ENCODE data around the gene JUND. TPM values are rescaled to one million over a fixed set of nuclear protein-coding genes. Genes with fewer than 3 reads are reported as not detected.
"Not testable (repeated sequence)": the region's sequence is repeated elsewhere in the genome, so short reads cannot be mapped to it uniquely, and the experiment has no call there.

The JUND gene
- total and polyA plus RNA-seq, 2 of the 4 experiments (the other 2 are of a cell fraction): 14.2 to 77.2 TPM

- TF ChIP-seq BHLHE40 (IDR thresholded peaks at IDR 0.05; ENCODE audit: low read depth, low read length) (no peak), RAD21 (IDR thresholded peaks at IDR 0.05; ENCODE audit: low read length) (no peak), CHD1 (IDR thresholded peaks at IDR 0.05; ENCODE audit: low read depth, low read length) (no peak), NFE2L2 (IDR thresholded peaks at IDR 0.05; ENCODE audit: low read depth, low read length) (no peak), SMC3 (IDR thresholded peaks at IDR 0.05; ENCODE audit: low read depth, low read length) (no peak), CEBPB (IDR thresholded peaks at IDR 0.05; ENCODE audit: low read depth, low read length) (no peak)
Observed at GRCh38 chr19:18326772-18327171, 45.4 kb upstream of the JUND start (continued).

GRCh38 chr19:18324373-18324731, 42.9 kb upstream of the JUND start:
- H3K9me1 ChIP-seq (ENCODE audit: insufficient read depth, low read length): peaks cover 11% of the 10 kb centered on the region
- H2AFZ ChIP-seq (replicated peaks; ENCODE audit: low read length, poor library complexity); H4K5ac ChIP-seq (ENCODE audit: low read depth, low read length); H3K4me3 ChIP-seq (ENCODE audit: insufficient read depth, low read depth, low read length); H3K14ac ChIP-seq (replicated peaks; ENCODE audit: low read depth, low read length); H2BK5ac ChIP-seq (ENCODE audit: low read depth, low read length, poor library complexity, severe bottlenecking); H3K18ac ChIP-seq (ENCODE audit: low read depth, low read length); H3K9ac ChIP-seq (ENCODE audit: low read depth, low read length); H3K23ac ChIP-seq (ENCODE audit: low read depth, low read length); H3K4me2 ChIP-seq (ENCODE audit: low read depth, low read length); H3K4me1 ChIP-seq (ENCODE audit: control insufficient read depth, insufficient read depth, low read length); H2AK5ac ChIP-seq (ENCODE audit: low read depth, low read length); H3K27ac ChIP-seq (ENCODE audit: insufficient read depth, low read length); H2BK15ac ChIP-seq (ENCODE audit: low read depth, low read length); POLR2A ChIA-PET (ENCODE audit: unreplicated experiment); H3K36me3 ChIP-seq (ENCODE audit: control insufficient read depth, insufficient read depth, low read length); dilution Hi-C loops (cut with HindIII; ENCODE audit: low sequenced_read_pairs, unreplicated experiment); BruUV-seq (replicated peaks); H3K56ac ChIP-seq (ENCODE audit: extremely low read depth, insufficient read depth, low read length); H2BK120ac ChIP-seq (ENCODE audit: low read depth, low read length); H3K9me3 ChIP-seq (ENCODE audit: control insufficient read depth, insufficient read depth, low read length); H2AK9ac ChIP-seq (replicated peaks; ENCODE audit: low read depth, low read length, poor library complexity); H2BK20ac ChIP-seq (ENCODE audit: low read depth, low read length); H3K4ac ChIP-seq (ENCODE audit: low read depth, low read length); H3K27me3 ChIP-seq (ENCODE audit: control insufficient read depth, insufficient read depth, low read length); H4K91ac ChIP-seq (ENCODE audit: insufficient read depth, low read depth, low read length); DNase-seq; ATAC-seq (ENCODE audit: low read depth); H4K20me1 ChIP-seq (ENCODE audit: insufficient read depth, low read length): not testable (repeated sequence)
- peaks cover 24 to 41% of the 10 kb centered on the region in 2 experiments for H3K79me1 ChIP-seq (ENCODE audit: low read depth in 1 of 2, low read length in 2 of 2)
- WGBS, 2 experiments (ENCODE audit: extremely low coverage in 2 of 2, insufficient read length in 1 of 2): 59% methylated on average over 3 of the region's 6 CpGs; no CpG with 5 or more reads in 1 of the 2 experiments
- peak overlapping the region in 1 of 2 experiments; percentile 14; a peak in 1 of 4 replicates for H4K8ac ChIP-seq (ENCODE audit: low read depth in 2 of 2, low read length in 2 of 2)
- in situ Hi-C loops (cut with MboI; ENCODE audit: low sequenced_read_pairs): loop anchor here (5.0 to 10.0 kb wide), 2 partner anchors 47 to 130 kb away; partner anchors contain the start of gene MPV17L2
- intact Hi-C loops (cut with micrococcal nuclease): loop anchor here (5.0 kb wide), 1 partner anchor 122 kb away; the partner anchor contains the start of gene RAB3A
- CTCF ChIA-PET: interaction anchor here (0.8 to 1.0 kb wide), 3 partner anchors 43 to 72 kb away, joined by 3 to 4 read pairs (median 3); partner anchors contain the start of gene JUND
